ENCODE measurements around the gene AATF.

The AATF gene

GRCh38 chr17:36983618-36984017 lies 34.9 kb downstream of the AATF start:
- DNase-seq (ENCODE audit: low read depth), result no peak

DNA sequence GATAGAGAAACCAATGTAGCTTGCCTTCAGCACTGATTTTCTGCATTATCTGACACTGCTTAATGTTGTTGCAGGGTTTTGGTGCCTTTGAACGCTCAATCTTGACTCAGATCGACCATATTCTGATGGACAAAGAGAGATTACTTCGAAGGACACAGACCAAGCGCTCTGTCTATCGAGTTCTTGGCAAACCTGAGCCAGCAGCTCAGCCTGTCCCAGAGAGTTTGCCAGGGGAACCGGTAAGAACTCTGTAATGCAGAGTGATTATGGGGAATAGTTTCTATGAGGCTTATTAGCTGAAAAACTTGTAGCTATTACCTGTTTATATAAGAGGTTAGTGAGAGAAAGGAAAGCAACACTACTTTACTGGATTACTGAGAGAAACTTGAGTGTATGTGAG lies 40.4 kb downstream of the AATF start:
- DNase-seq (ENCODE audit: low read depth), result no peak

DNA sequence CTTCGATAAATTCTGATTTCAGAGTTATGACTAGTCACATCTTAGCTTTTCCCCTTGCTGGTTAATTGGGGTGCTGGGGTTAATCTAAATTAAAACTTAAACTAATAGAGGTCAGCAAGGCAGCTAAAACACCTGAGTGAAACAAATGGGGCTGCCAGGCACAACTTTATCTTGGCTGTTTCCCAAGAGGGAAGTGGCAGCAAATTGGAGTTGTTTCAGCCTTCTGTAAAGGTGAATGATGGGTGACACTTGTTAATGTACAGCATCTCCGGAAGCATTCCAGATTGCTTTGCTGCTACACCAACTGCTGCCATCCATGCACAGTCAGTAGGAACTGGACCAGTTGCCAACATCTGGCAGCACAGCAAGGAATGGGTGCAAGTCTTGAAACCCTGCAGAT lies 43.9 kb downstream of the AATF start:
- no peak for DNase-seq (ENCODE audit: low read depth)

- DNase-seq (ENCODE audit: low read depth), result no peak
Measured at GRCh38 chr17:36993227-36993626, 44.5 kb downstream of the AATF start.

DNA sequence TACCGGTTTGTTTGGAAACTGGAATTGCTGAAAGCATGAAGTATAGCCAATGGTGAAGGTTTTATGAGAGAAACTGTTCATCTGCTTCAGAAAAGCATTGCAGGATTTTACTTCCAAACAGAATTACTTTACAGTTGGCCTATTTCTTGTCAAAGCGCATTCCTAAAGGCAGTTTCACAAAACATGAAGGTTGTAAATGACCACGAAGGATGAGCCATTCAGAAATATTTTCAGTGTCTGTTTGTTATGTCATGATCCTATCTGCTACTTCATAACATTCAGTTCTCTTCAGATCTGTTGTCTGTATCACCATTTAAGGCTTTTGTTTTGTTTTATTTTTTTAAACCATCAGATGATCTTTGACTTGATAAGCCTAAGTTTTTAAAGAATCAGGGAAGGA lies 45.7 kb downstream of the AATF start:
- DNase-seq (ENCODE audit: low read depth), result no peak

- no peak for DNase-seq (ENCODE audit: low read depth)
Measured at GRCh38 chr17:36999471-36999870, 50.7 kb downstream of the AATF start.

GRCh38 chr17:37016780-37017179 lies 68.0 kb downstream of the AATF start:
- no peak for DNase-seq (ENCODE audit: low read depth)

- DNase-seq (ENCODE audit: low read depth), result no peak
Measured at GRCh38 chr17:37017404-37017803, 68.7 kb downstream of the AATF start.

- no peak for DNase-seq (ENCODE audit: low read depth)
Measured at GRCh38 chr17:37019117-37019740, 70.5 kb downstream of the AATF start.

- DNase-seq (ENCODE audit: low read depth), result no peak
Measured at GRCh38 chr17:37019741-37020129, 71.0 kb downstream of the AATF start.

- DNase-seq (ENCODE audit: low read depth), result no peak
Measured at GRCh38 chr17:37024181-37024637, 75.5 kb downstream of the AATF start.

GRCh38 chr17:37025238-37025637 lies 76.5 kb downstream of the AATF start:
- DNase-seq (ENCODE audit: low read depth), result no peak

DNA sequence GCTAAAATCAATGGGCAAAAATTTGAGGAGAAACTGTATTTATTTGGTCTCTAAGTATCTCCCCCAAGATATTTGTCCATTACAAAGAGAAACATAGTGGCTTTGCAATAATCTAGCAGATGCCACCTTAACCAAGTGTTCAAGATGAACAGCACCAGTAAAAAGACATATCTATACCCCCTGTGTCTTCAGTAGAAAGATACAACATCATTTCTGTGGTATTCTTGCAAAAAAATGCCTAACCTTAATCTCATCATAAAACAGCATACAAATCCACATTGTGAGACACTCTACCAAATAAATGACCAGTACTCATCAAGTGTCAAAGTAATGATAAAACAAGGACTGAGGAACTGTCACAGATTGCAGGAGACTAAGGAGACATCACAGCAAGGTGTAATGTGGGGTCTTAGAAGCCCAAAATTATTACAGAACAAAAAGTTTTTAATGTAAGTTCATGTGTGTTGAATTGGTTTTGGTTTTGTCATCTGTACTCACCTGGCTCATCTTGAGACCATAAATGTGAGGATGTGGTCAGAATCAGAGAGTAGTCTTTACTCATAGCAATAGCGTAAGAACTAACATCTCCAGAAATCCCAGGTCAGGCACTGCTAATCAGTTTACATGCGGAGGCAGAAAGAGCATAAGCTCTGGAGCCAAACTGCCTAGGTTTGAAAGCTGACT lies 77.2 kb downstream of the AATF start:
- no peak for DNase-seq (ENCODE audit: low read depth)

- DNase-seq (ENCODE audit: low read depth), result no peak
Measured at GRCh38 chr17:37026531-37026869, 77.7 kb downstream of the AATF start.

- DNase-seq (ENCODE audit: low read depth), result no peak
Measured at GRCh38 chr17:37028040-37028439, 79.3 kb downstream of the AATF start.

- DNase-seq (ENCODE audit: low read depth), result no peak
Measured at GRCh38 chr17:37031493-37032083, 82.8 kb downstream of the AATF start.

- no peak for DNase-seq (ENCODE audit: low read depth)
Measured at GRCh38 chr17:37037590-37038155, 88.9 kb downstream of the AATF start.

- no peak for DNase-seq (ENCODE audit: low read depth)
Measured at GRCh38 chr17:37039269-37039668, 90.5 kb downstream of the AATF start.

DNA sequence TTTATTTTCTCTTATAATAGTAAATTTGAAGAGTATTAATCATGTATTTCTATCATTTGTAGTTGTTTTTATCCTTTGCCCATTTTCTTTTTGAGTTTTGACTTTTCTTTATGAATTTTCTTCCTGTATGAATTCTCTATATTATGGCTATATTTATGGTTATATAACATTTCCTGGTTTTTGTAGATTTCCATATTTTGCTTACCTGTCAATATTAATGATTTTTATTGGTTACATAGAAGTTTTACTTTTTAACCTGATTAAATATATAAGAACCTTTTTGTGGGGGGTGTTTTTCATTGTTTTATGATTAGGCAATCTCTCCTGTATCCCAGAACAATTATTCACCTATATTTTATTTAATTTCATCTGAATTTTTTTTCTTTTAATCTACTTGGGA lies 93.2 kb downstream of the AATF start:
- no peak for DNase-seq (ENCODE audit: low read depth)

DNA sequence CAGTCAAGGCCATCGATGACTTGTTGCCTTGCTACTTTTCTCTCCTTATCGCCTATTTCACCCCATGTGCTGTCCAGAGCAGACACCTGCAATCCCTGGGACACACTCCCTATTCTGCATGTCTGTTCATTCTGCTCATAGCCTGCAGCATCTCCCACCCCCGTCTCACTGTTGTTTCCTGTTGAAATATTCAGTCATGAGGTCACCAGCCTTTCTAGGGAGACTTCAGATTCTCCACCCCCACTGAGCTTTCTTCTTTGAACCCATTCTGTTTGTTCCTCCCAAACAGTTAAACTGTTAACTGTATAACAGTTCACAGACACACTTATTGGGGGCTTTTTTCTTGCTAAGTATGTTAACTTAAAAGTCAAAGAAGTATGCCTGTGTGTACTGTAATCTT lies 94.4 kb downstream of the AATF start:
- no peak for DNase-seq (ENCODE audit: low read depth)

DNA sequence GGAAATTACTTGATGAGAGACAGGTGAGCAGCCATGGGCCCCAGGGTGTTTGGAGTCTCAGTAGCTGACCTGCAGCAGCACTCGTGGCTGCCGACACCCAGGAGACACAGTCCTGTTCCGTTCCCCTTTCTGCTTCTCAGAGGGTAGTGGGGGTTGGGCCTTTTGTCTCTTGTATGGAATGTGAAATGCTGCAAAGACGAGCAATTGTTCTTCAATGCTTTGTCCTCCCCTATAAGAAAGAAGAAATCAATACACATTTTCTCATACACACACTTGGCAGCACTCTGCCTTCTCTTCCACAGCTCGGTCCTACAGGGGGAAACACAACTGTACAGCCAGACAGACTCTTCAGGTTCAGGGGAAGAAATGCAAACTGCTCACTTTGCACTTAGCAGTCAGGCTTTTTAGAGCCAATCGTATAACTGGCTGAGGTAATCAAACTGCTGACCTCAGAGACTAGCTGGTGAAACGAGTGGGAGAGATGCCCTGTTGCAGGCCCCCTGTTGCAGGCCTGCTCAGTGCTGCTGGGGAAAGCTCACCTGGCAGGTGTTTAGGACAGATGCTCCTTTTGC lies 96.7 kb downstream of the AATF start:
- DNase-seq (ENCODE audit: low read depth), result no peak

GRCh38 chr17:37047631-37048104 lies 98.9 kb downstream of the AATF start:
- peak; percentile 61 for DNase-seq (ENCODE audit: low read depth)

DNA sequence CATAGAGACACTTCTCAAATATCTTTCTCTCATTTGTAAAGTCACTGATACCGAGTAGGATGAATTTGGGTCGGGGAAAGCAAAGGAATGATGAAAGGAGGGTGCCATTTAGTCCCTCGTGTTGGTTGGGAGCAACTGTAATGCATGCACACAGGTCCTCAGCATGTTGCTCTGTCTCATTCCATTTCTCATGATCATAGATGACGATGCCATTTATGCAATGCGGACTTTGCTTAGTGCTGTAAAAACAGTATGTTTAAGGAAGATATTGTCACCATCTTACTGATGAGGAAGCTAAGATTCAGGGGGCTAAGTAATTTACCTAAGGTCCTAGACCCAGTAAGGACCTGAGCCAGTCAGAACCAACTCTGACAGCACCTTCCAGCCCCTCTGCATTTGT lies 100.1 kb downstream of the AATF start:
- no peak for DNase-seq (ENCODE audit: low read depth)
